ENCODE measurements around the gene DIS3L2.
"Not testable (repeated sequence)": the region's sequence is repeated elsewhere in the genome, so short reads cannot be mapped to it uniquely, and the experiment has no call there.

The DIS3L2 gene

GRCh38 chr2:232379610-232380590 is 418.4 kb downstream of the DIS3L2 start:
- DNase-seq, result not testable (repeated sequence)

DNA sequence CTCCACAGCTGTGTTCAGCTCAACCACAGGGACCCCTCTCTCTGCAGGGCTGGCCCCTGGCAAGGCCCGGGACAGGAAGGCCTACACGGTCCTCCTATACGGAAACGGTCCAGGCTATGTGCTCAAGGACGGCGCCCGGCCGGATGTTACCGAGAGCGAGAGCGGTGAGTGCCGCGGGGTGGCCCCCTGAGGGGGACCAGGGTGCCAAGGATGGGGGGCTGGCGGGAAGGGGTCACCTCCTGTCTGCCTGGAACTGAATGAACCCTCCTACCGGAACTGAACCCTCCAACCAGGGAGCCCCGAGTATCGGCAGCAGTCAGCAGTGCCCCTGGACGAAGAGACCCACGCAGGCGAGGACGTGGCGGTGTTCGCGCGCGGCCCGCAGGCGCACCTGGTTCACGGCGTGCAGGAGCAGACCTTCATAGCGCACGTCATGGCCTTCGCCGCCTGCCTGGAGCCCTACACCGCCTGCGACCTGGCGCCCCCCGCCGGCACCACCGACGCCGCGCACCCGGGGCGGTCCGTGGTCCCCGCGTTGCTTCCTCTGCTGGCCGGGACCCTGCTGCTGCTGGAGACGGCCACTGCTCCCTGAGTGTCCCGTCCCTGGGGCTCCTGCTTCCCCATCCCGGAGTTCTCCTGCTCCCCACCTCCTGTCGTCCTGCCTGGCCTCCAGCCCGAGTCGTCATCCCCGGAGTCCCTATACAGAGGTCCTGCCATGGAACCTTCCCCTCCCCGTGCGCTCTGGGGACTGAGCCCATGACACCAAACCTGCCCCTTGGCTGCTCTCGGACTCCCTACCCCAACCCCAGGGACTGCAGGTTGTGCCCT is 419.9 kb downstream of the DIS3L2 start:
- DNase-seq, result not testable (repeated sequence)

- no peak for DNase-seq
Measured at GRCh38 chr2:232382331-232383225, 421.1 kb downstream of the DIS3L2 start.

GRCh38 chr2:232384466-232384865 is 423.0 kb downstream of the DIS3L2 start:
- DNase-seq, result no peak

DNA sequence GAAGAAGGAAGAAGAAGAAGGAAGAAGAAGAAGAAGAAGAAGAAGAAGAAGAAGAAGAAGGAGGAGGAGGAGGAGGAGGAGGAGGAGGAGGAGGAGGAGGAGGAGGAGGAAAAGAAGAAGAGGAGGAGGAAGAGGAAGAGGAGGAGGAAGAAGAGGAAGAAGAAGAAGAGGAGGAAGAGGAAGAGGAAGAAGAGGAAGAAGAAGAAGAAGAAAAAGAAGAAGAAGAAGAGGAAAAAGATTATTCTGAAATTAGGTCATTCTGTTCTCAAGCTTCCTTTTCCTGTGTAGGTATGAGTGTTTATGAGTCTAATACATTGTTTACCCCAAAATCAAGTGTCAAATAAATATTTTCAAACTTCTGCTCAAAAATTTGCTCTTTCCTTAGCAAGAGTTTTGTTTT is 423.5 kb downstream of the DIS3L2 start:
- DNase-seq, result not testable (repeated sequence)

DNA sequence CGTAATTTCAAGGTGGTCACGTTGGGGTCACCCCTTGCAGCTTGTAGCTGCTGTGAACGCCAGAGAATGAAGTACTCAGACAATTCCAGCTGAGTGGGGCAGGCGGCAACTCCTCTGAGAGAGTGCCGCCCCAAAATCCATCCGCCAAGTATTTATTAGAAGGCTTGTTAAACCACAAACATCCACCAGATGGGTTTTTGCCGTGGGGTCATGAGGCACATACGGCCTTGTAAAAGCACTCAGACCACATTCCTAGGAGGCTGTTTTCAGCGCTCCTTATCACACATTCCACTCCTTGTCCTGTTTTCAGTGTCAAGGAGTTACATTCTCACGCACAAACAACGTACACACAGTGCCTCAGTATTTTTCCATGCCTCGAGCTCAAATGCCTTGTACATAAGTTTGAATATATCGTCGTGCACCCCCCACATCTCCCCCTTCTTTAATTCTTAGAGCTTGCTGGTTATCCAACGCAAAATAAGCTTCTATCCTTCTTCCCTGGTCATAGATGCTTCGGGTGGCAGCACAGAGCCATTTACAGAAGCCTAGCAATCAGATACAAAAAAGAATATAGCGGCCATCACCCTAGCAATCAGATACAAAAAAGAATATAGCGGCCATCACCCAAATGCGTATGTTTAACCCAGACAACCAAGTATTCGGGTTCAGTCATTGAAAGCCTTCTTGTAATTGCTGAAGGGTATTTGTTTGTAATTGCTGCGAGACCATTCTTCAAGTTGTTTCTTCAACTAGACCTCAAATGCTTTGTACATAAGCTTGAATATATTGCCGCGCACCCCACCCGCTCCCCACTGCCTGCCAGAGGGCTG is 424.4 kb downstream of the DIS3L2 start:
- no peak for DNase-seq

GRCh38 chr2:232386490-232386739 is 424.9 kb downstream of the DIS3L2 start:
- no peak for DNase-seq
